HG02885 (cell line): Measurements from ENCODE around the gene FRMD4A.
"Not testable (repeated sequence)": the region's sequence is repeated elsewhere in the genome, so short reads cannot be mapped to it uniquely, and the experiment has no call there.

ENCODE experiments used
- ATAC-seq: cut with Tn5 transposase; IDR thresholded peaks from one replicate; pipeline ENCODE4 v1.9.1; 2021; ENCODE audit warnings: mild to moderate bottlenecking; ENCODE audit not compliant: unreplicated experiment, poor library complexity

FRMD4A gene

DNA sequence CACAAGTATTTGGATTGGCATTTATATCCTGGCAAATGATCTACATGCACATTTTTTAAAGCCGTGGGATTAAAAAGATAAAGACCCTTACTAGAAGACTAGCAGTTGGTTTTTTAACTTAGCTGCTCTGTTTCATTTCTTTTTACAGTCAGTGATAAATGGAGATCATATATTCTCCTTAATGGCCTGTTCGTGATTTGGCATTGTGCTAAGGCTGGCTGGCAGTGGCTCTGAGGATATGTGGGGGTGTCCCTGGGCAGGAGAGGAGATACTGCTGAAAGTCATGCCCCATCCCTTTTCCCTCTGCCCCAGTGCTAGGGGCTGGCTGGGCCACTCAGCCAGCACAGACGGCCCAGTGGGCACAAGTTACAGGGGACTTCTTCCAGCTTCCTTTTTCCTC, 402.3 kb downstream of the FRMD4A start:
- ATAC-seq: no peak

DNA sequence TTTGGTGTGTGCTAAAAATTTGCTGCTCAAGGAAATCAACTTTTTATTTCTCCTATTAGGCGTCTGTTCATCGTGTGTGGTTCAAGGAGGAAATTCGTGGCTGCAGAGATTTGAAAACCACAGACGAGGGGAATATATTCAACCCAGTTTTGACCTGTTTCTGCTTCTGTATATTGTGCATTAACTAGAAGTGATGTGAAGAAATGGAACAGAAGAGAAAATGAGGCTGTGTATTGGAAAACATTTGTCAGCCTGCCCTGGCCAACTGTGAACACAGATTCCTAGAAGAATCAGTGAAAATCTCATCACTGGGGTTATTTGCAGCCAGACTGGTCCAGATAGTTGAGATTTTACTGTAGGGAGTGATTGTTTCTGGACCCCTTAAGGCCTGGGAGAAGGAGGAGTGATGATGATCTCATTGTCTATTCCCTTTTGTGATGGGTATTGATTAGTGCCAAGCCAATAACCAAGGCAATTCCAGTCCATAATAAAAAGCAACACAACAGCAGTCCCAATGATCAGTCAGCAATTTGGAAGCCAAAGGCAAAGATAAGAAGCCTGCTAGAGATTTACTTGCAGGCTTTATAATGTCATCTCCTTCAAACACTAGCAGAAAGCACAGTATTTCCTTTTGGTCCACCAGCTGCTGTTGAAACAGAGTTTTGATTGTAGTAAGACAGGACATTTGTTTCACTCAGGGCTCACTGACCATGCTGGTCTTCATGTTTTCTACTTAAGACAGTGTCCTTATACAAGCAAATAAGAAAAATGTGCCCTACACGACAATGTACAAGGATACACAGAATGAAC, 404.5 kb downstream of the FRMD4A start:
- no peak for ATAC-seq

DNA sequence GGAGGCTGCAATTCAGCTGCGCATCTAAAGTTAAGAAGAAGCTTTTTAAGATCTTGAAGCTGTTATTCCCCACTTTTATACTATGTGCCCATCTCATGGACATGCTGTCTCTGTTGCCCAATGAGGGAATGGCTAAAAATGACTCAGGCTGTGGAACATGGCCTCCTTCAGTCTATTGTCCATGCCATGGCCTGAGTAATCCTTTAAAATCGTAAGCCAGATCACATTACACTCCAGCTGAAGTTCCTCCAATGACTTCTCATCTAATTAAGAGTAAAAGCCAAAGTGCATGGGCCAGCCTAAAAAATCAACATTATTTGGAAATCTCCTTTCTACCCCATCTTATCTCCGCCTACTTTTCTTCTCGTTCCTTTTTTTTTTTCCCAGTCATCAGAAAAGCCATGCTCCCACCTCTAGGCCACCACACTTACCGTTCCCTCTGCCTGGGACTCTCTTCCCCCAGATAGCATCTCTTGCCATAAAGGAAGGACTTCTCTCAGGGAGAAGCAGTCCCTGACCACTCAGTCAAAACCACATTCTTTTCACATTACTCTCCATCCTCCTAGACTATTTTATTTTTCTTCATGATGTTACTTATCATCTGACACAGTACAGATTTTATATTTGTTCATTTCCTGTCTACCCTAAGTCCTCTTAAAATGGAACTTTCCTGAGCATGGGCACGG, 406.5 kb downstream of the FRMD4A start:
- no peak for ATAC-seq

DNA sequence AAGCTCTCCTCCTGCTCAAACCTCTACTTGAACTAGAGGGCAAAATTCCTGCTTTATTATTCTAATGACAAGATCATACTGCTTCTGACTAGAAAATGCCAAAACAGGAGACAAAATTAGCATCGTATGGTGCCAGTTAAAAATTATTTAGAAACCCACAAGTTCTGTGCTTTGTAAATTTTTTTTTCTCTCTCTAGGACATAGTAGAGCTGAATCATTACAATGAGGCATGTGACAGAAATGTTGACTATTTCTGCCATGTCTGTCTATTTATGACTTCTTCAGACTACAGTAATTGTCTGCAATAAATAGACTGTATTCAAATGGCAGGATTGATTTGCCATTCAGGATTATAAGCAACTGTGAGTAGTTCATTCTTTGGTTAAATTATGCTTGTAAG, 408.1 kb downstream of the FRMD4A start:
- no peak for ATAC-seq

DNA sequence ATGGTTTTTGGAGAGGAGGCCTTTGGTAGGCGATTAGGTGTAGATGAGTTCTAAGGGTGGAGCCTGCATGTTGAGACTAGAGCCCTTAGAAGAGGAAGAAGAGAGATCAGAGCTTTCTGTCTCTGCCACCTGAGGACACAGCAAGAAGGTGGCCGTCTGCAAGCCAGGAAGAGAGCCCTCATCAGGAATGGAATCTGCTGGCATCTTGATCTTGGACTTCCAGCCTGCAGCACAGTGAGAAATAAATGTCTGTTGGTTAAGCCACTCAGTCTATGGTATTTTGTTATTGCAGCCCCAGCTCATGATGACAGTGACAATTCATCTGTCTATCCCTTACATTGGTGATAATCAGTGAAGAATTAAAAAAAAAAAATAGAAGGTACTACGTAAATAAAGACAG, 408.8 kb downstream of the FRMD4A start:
- no peak for ATAC-seq

DNA sequence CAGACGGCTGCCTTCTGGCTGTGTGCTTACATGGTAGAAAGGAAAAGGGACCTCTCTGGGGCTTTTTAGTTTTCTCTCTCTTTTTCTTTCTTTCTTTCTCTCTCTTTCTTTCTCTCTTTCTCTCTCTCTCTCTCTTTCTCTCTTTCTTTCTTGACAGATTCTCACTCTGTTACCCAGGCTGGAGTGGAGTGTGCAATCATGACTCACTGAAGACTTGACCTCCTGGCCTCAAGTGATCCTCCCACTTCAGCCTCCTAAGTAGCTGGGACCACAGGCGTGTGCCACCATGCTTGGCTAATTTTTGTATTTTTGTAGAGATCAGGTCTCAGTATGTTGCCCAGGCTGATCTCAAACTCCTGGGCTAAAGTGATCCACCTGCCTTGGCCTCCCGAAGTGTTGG, 409.6 kb downstream of the FRMD4A start:
- not testable (repeated sequence) for ATAC-seq

DNA sequence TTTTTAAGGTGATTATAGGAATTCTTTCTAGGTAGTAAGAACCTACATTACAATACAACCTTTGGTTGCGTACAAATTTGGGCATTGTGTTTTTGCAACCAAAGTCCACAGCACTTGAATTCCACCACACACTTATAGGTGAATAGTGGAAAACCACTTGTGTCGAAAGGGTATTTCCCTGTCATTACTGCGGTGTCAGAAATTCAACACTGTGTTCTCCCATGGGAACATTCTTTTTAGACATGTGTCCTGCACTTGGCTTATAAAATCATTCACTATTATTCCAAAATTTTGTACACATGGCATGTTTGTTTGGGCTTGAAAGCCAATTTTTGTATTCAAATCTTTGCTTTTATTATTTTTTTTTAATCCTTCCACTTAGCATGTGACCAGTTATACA, 410.3 kb downstream of the FRMD4A start:
- ATAC-seq: no peak

DNA sequence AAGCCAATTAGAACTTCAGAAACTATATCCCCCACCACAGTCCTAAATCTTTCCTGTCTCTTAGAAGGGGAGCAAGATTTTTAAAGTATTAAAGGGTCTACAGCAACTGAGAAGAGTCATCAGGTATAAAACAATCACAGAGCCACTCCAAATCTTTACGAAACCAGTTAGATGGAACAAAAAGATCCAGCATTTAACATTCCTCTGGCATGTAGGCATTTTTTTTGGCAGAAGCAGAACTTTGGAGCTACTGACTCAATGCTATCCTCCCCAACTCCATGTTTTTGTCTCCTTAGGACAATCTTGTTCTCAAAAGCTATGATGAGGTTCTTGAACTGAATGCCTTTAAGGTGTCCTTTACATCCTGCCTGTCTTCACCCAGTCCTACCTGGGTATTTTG, 410.7 kb downstream of the FRMD4A start:
- ATAC-seq: no peak

DNA sequence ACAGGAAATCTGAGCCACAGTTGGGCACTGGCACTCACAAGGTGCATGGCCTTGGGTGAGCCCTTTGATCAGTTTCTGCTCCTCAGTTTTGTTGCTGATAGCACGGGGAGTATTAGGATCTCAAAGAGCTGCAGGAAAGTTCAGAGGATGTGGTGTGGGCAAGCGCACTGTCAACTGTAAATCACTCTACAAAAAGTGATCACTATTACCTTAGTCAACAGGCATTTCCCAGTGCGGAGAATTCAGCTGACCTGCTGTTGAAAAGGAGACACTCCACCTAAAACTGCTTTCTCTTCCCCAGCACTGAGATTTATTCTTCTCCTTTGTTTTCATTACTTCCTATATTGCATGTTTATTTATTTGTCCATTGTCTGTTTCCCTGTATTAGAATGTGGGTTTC, 412.9 kb downstream of the FRMD4A start:
- no peak for ATAC-seq

DNA sequence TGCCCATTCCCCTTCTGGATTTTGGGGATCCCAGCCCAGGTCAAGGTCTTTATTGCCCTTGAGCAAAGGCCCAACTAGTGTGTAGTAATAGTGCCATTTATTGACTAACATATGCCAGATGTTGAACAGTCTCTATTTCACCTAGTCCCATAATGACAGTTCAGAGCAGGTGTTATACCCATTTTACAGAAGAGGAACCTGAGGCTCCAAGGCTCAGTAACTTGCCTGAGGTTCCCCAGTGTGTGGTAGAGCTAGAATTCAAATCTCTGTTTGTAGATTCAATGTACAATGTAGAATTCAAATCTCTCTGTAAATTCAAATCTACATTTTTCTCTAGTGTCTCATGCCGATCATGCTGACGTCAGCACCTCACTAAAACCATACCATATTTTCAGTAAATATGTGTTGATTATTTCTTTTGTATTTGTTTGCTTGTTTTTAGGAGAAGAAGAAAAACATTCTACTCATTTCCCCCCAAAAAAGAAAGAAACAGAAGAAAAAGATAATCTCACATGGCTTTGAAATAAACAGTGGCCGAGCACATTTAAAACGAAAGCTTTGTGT, 414.3 kb downstream of the FRMD4A start:
- ATAC-seq: no peak

DNA sequence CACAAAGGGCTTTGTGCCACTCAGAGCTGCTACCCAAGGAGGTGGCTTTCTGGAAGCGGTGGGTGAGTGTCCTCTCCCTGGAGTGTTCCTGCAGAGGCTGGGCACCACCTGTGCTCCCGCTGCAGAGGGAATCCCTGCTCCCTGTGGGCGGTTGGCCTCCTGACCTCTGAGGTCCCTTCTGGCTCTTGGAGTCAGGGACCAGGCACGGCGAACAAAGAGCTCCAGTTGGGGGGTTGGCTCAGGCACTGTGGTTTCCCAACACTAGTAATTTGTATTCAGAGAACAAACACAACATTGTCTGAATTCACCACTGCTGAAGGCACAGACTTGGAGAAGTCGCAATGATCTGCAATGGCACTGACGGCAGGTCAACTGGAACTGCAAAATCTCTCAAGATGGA, 415.0 kb downstream of the FRMD4A start:
- no peak for ATAC-seq

DNA sequence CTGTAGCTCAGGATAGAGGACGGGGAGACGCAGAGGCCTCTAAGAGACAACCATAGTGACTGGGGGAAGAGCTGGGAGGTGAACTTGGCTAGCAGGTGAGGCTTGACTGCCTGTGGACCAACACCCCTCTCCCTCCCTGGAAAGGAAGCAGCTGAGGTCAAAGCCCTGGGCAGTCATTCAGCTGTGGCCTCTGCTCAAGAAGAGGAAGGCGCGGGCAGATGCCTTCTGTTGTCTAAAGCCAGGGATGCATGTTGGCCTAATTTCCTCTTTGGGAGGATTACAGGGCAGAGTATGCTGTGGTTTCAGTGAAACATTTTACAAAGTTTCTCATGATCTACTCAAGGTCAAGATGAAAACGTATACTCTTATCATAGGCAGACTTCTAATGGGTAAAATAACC, 416.8 kb downstream of the FRMD4A start:
- ATAC-seq: no peak

DNA sequence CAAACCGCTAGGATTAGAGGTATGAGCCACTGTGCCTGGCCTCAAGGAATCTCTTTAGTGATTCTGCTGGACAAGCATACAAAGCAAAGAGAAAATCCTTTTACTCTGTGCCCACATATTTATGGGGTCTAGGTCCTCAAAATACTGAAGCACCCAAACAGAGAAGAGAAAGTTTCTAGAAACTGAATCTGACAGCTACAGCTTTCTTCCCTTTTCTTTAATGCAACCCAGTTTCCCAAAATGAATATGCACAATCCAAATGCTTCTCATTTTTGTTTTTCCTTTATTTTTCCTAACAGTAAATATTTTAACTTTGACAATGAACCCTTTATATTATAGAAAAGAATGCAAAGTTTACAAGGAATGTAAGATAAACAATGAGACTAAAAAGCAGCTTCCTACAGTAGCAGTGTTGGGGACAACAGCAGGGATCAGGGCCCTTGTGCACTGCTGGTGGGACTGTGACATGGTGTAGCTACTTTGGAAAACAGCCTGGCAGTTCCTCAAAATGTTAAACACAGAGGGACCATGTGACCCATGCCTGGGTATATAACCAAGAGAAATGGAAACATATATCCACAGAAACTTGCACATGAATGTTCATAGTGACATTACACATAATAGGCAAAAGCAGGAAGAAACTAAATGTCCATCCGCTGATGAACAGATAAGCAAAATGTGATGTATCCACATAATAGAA, 418.8 kb downstream of the FRMD4A start:
- ATAC-seq: no peak

DNA sequence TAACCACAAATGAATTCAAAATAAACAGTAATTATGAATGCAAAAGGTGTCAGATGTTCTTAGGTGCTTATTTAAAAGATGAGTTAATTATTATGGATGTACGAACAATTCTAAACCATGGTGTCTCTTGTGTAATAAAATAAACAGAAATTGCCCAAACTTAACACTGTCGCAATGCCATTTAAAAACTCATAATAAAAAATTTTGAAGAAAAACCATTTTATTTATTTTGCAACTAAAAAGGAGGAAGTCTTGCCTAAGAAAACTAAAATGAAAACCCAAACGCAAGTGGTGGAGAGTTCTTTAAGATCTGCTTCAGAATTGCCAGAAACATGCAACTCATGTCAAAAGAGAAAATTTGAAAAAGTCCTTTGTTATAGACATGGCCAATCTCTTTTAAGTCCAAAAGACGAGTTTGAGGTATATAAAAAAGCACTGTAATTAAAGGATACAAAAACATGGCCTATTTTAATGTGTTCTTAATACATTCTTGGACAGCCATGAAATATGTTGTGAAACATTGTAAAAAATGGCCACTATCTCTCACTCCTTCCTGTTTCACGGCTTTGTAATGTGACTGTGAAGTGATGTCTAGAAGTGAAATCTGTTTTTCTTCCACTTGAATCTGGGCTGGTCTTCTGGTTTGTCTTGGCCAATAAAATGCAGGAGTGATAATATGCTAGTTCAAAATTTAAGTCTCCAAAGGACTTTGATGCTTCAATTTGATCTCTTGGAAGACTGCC, 421.0 kb downstream of the FRMD4A start:
- ATAC-seq: no peak

DNA sequence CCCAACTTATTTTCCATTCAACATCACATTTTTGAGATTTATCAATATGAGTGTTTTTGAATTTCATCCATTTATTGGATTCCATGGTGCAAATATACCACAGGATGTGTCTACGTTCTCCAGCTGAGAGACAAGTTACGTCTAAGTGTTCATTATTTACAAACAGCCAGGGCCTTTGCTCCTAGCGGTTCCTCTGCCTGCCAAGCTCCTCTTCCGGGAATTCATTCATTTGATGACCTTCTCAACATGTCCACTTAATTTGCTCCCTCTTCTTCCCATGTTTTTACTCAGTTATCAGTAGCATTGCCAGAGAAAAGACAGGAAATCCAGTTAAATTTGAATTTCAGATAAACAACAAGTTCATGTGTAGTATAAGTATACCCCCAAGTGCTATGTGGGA, 422.2 kb downstream of the FRMD4A start:
- ATAC-seq: no peak

DNA sequence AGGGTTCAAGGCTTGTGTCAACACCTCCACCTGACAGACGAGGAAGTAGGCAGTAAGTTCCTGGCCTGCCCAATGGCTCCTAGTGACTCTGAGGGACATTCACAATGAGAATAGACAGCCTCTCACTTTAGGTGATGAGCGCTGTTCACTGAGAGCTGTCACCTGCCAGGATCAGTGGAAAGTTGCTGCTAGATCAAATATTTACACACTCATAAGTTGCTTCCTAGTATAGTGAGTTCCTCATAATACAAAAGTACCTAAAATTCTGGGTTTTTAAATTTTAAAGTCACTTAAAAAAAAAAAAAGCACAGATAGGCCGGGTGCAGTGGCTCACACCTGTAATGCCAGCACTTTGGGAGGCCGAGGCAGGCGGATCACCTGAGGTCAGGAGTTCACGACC, 423.2 kb downstream of the FRMD4A start:
- ATAC-seq: no peak

DNA sequence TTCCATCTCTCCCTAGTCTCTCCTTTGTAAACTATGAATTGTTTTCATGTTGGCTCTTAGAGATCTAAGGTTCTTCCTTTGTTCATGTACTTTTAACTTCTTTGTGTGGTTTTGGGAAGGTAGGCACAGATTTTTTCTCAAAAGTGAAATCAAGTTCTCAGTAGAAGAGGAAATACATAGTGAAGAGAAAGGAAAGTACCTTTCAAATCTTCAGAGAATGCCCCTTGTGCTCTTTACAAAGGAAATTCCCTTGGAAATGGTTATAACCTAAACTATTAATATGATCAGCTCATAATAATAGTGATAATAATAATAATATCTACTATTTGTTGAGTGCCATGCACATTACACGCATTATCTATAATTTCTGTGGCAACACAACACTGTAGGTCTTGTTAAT, 425.4 kb downstream of the FRMD4A start:
- ATAC-seq: no peak

DNA sequence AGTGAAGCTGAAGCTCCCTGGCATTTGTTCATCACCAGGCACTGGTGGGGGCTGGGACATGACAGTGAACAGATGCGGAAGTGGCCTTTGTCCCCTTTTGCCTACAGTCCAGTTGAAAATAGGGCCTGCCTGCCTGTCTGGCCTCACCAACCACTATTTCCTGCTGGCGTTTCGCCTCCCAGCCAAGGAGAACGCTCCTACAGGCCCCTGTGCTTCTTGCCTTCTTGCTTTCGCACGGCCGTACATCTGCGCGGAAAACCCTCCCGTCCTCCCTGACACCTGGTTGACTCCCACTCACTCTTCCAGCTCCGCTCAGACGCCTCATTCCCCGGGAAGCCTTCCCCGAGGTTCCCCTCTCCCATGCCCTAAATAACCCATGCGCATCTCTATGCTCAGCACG, 426.7 kb downstream of the FRMD4A start:
- ATAC-seq: no peak

DNA sequence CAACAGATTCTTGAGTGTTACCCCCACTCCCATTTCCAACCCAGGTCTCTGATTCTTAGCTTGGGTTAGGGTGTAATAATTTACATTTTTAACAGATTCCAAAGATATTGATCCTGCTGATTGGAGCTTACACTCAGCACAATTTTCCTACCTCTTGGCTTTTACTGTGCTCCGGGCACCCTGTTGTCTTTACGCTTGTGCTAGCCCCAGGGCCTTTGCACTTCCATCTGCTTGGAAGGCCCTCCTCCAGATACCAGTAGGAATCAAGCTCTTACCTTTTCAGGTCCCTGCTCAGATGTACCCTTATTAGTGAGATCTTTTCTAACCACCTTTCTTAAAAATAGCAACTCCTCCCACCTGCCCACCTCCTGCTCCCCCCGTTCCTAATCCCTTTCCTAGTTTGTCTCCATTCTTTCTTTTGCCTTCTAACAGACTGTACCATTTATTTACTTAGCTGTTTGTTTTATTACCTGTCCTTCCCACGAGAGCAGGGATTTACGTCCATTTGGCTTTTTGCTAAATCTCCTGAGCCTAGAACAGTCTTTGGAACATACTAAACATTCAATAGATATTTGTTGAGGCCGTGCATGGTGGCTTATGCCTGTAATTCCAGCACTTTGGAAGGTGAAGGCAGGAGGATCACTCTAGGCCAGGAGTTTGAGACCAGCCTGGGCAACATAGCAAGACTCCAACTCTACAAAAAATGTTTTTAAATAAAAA, 427.7 kb downstream of the FRMD4A start:
- no peak for ATAC-seq

DNA sequence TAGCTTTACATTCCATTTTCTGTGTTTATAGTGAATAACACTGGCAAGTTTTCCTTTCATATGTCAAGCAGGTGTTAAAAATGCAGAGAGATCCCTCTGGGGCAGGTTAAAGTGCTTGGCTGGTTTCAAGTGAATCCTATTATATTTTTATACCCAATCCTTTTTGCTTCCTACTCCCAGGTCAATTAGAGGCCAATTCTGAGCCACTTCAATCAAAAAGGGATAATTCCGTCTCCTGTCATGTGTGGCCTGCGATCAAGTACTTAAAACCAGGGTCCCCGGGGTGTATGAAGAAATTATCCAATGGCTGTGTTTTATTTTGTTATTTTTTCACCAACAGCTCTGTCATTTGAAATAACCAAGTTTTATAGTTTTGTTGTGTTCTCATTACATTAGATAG, 430.8 kb downstream of the FRMD4A start:
- ATAC-seq: no peak
